Endothelial cell of umbilical vein (primary cell): Measurements from ENCODE around the gene TSTD1. TPM values are rescaled to one million over a fixed set of nuclear protein-coding genes. Genes with fewer than 3 reads are reported as not detected.

Source experiments
- BruUV-seq: library from RNA; stranded (reverse); fragments of 400-500 nt; replicated peaks from 2 replicates; lab custom pipeline; 2021; lab: Mats Ljungman, UMichigan
- CTCF ChIA-PET: fragments of 300-600, 350-600 bp; sonication (Branson Sonifier 250); formaldehyde crosslinking; loops from one replicate; lab custom pipeline; 2021; ENCODE audit warnings: antibody characterized with exemption, inconsistent platforms; lab: Charles Lee
- POLR2A ChIA-PET: fragments of 300-600, 350-600 bp; sonication (Branson Sonifier 250); formaldehyde crosslinking; loops from one replicate; lab custom pipeline; 2021; ENCODE audit warnings: antibody characterized with exemption, inconsistent platforms; lab: Charles Lee
- DNase-seq: peaks from one replicate; pipeline ENCODE4 v3.0.0-alpha.2; 2011; ENCODE audit warnings: low read depth, low spot score
- FAIRE-seq: peaks from 2 replicates; lab custom pipeline; 2011; peaks lifted over from hg19 to GRCh38; lab: Jason Lieb, UNC
- H2AFZ ChIP-seq: 2 replicates; pipeline ENCODE4 v1.6.0; 2012; ENCODE audit warnings: low read depth, low read length, control low read depth, inconsistent platforms
- H3K27ac ChIP-seq: 2 replicates; pipeline ENCODE4 v1.5.1; 2011; ENCODE audit warnings: low read depth, mild to moderate bottlenecking, control low read depth, low read length, moderate library complexity; ENCODE audit not compliant: insufficient read depth
- H3K27me3 ChIP-seq, 2 experiments: 2 replicates each; pipeline versions ENCODE4 v1.6.0 to v1.6.1; 2011; ENCODE audit warnings: low read length in 2 of 2, mixed read lengths in 1 of 2; ENCODE audit not compliant: control insufficient read depth in 2 of 2, insufficient read depth in 2 of 2
- H3K36me3 ChIP-seq, 2 experiments: 2 replicates in 1 of 2; 3 replicates in 1 of 2; pipeline ENCODE4 v1.5.1; 2011; ENCODE audit warnings: low read length in 2 of 2, mild to moderate bottlenecking in 1 of 2, moderate library complexity in 1 of 2; ENCODE audit not compliant: control insufficient read depth in 2 of 2, insufficient read depth in 2 of 2; ENCODE audit errors: extremely low read depth in 1 of 2
- H3K4me1 ChIP-seq: 3 replicates; pipeline ENCODE4 v1.5.1; 2011; ENCODE audit warnings: mild to moderate bottlenecking, low read length; ENCODE audit not compliant: control insufficient read depth, insufficient read depth; ENCODE audit errors: extremely low read depth
- H3K4me2 ChIP-seq: 2 replicates; pipeline ENCODE4 v1.6.1; 2011; ENCODE audit warnings: low read length, control low read depth, mixed read lengths; ENCODE audit not compliant: insufficient read depth
- H3K4me3 ChIP-seq, 3 experiments: fragments of 200-600 bp in 1 of 3; sonication (generic), shearing (Covaris generic) in 1 of 3; replicated peaks in 1 of 3; 2 replicates each; pipeline ENCODE4 v1.5.1; 2011 to 2016; ENCODE audit warnings: control low read depth in 3 of 3, low read length in 3 of 3, mild to moderate bottlenecking in 2 of 3, inconsistent platforms in 1 of 3, low read depth in 1 of 3, moderate library complexity in 1 of 3; ENCODE audit not compliant: insufficient read depth in 1 of 3
- H3K79me2 ChIP-seq: 2 replicates; pipeline ENCODE4 v1.6.0; 2012; ENCODE audit warnings: low read length, inconsistent platforms; ENCODE audit not compliant: control insufficient read depth, insufficient read depth
- H3K9ac ChIP-seq: replicated peaks from 2 replicates; pipeline ENCODE3; 2011; ENCODE audit warnings: low read length, control low read depth; ENCODE audit not compliant: insufficient read depth; ENCODE audit errors: extremely low read depth
- H3K9me1 ChIP-seq: replicated peaks from 3 replicates; pipeline ENCODE4 v1.6.0; 2011; ENCODE audit warnings: mild to moderate bottlenecking, low read length; ENCODE audit not compliant: control insufficient read depth, insufficient read depth; ENCODE audit errors: extremely low read depth
- H3K9me3 ChIP-seq: replicated peaks from 2 replicates; pipeline ENCODE4 v1.5.1; 2012; ENCODE audit warnings: low read length, inconsistent platforms; ENCODE audit not compliant: control insufficient read depth, insufficient read depth
- H4K20me1 ChIP-seq: replicated peaks from 2 replicates; pipeline ENCODE3; 2011; ENCODE audit warnings: mild to moderate bottlenecking, low read length; ENCODE audit not compliant: control insufficient read depth, insufficient read depth; ENCODE audit errors: extremely low read depth
- EZH2 ChIP-seq: IDR thresholded peaks from 2 replicates; pipeline ENCODE4 v1.6.1; 2012; ENCODE audit warnings: borderline replicate concordance, low read depth, mild to moderate bottlenecking, moderate library complexity, low read length, inconsistent platforms; ENCODE audit not compliant: severe bottlenecking
- POLR2A ChIP-seq: IDR thresholded peaks from 2 replicates; pipeline ENCODE4 v1.6.1; 2012; ENCODE audit warnings: low read depth, mild to moderate bottlenecking, control low read depth, low read length
- POLR2AphosphoS5 ChIP-seq: IDR thresholded peaks from 2 replicates; pipeline ENCODE4 v1.6.1; 2012; ENCODE audit warnings: low read depth, mild to moderate bottlenecking, control low read depth, low read length, moderate library complexity; ENCODE audit not compliant: insufficient read depth
- dilution Hi-C: fragments of 300-500 bp; cut with MboI; formaldehyde crosslinking; loops from one replicate; pipeline ENCODE4 v1.15.0; 2019; ENCODE audit warnings: low sequenced_read_pairs; ENCODE audit not compliant: extremely low pct_ligation_motif_present
- intact Hi-C: fragments of 100-400 bp; cut with micrococcal nuclease; formaldehyde crosslinking; loops from one replicate; pipeline ENCODE4 v1.10.0; 2022
- polyA plus RNA-seq, 4 experiments: library from polyadenylated mRNA; depleted of rRNA in 3 of 4; stranded (reverse) in 3 of 4; unstranded in 1 of 4; fragments of >200 nt; gene quantifications; 2 replicates each; pipeline versions ENCODE4 v1.2.1 to v1.2.3, GENCODE V29; 2011 to 2012; ENCODE audit warnings: missing spikeins in 1 of 4
- total RNA-seq: library from RNA; stranded (reverse); gene quantifications from 2 replicates; pipeline ENCODE4 v1.2.3, GENCODE V29; 2021
- TF ChIP-seq, protein P1 (sequence below), 2 donors: IDR thresholded peaks; 1 replicate in 1 of 2; 2 replicates in 1 of 2; pipeline ENCODE4 v1.5.1; 2011; ENCODE audit warnings: low read length in 2 of 2, mild to moderate bottlenecking in 2 of 2, moderate library complexity in 2 of 2, control low read depth in 1 of 2, inconsistent platforms in 1 of 2, low read depth in 1 of 2; ENCODE audit not compliant: insufficient read depth in 1 of 2; ENCODE audit errors: extremely low read depth in 1 of 2

TSTD1 gene
- total and polyA plus RNA-seq, 2 donors (not counting 3 experiments of a cell fraction or from before 2014, with no cell fraction given), result 8.9 to 39.1 TPM

DNA sequence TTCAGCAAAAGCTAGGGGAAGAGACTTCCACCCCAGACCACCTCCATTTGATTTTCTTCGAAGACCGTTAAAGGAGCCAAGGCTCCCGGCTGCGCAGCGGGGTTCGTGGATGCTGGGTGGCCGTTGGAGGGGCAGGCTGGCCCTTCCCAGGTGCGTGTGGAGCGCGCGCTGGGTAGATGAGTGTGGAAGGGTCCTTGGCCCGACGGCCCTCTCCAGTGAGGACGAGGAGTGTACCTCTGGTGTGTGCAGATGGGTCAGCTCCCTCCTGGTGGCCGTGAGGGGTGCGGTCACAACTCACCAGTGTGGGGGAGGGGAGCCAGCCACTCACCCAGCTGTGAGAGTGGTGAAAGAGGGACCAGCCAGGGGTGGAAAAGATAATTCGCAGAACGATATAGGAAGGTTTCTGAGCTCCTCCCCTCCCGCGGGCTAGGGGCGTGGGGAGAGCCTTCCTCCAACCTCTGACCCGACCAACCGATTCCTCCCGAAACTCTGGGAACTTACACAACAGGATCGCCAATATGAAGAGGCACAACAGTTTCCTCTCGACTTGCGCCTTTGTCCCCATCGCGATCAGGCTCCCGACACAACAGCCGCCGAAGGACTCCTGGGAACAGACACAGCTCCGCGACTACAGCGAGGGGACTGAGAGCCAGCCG lies 18.1 kb downstream of the TSTD1 start, which contains the start of gene F11R:
TSS of gene F11R (minus strand) at position 644 of the 656 bp plus-strand sequence. CDS start at position 565, 79 bp downstream.
- TF ChIP-seq POLR2AphosphoS5 (no peak), EZH2 (no peak), POLR2A (peak; percentile 62)
- TF ChIP-seq, protein P1, sequence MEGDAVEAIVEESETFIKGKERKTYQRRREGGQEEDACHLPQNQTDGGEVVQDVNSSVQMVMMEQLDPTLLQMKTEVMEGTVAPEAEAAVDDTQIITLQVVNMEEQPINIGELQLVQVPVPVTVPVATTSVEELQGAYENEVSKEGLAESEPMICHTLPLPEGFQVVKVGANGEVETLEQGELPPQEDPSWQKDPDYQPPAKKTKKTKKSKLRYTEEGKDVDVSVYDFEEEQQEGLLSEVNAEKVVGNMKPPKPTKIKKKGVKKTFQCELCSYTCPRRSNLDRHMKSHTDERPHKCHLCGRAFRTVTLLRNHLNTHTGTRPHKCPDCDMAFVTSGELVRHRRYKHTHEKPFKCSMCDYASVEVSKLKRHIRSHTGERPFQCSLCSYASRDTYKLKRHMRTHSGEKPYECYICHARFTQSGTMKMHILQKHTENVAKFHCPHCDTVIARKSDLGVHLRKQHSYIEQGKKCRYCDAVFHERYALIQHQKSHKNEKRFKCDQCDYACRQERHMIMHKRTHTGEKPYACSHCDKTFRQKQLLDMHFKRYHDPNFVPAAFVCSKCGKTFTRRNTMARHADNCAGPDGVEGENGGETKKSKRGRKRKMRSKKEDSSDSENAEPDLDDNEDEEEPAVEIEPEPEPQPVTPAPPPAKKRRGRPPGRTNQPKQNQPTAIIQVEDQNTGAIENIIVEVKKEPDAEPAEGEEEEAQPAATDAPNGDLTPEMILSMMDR (IDR thresholded peaks at IDR 0.05; ENCODE audit: extremely low read depth in 1 of 2, insufficient read depth in 1 of 2, low read depth in 1 of 2, low read length in 2 of 2), result peak; percentile 6 to 49
- Histone ChIP-seq H3K4me1 (peaks cover 39% of the 10 kb centered on the region), H4K20me1 (no peaks in the 10 kb centered on the region), H3K9ac (peak within 1 kb of the TSS; percentile 88), H3K9me3 (no peaks in the 10 kb centered on the region), H3K4me3 (peak within 1 kb of the TSS; percentile 70 to 87 (median 77)), H3K4me2 (peak within 1 kb of the TSS; percentile 69), H3K36me3 (no peaks in the 10 kb centered on the region), H3K27ac (peak within 1 kb of the TSS; percentile 81), H3K27me3 (no peaks in the 10 kb centered on the region), H3K9me1 (no peaks in the 10 kb centered on the region), H2AFZ (peak within 1 kb of the TSS; percentile 93), H3K79me2 (peaks cover 24% of the 10 kb centered on the region)
- intact Hi-C loops, result loop anchor here (1.0 to 10.0 kb wide), 5 partner anchors 7 to 364 kb away; partner anchors contain the start of gene USF1
- no peak for FAIRE-seq
- POLR2A ChIA-PET, result interaction anchor here (0.6 to 2.5 kb wide), 4 partner anchors 23 to 138 kb away, joined by 4 to 19 read pairs (median 6); partner anchors contain the start of gene USF1
- DNase-seq, result peak; percentile 66
- dilution Hi-C loops, result no loop called here
- CTCF ChIA-PET, result interaction anchor here (0.8 to 5.6 kb wide), 11 partner anchors 10 to 133 kb away, joined by 3 to 100 read pairs (median 4); partner anchors contain the start of genes KLHDC9, UFC1 and USF1
- BruUV-seq, result no TSS peak
